H9 (cell line): ENCODE measurements around the gene FUNDC2. TPM values are rescaled to one million over a fixed set of nuclear protein-coding genes. Genes with fewer than 3 reads are reported as not detected.
A peak's percentile ranks its signal among the peaks of the same experiment; 100 is the strongest.

Experiments used
- DNase-seq: peaks from one replicate; pipeline ENCODE4 v3.0.0-alpha.2; 2017
- H2AFZ ChIP-seq: one replicate; pipeline ENCODE4 v1.6.1; 2013; ENCODE audit warnings: mild to moderate bottlenecking, low read length, control low read depth, moderate library complexity
- H2AK5ac ChIP-seq: 2 replicates; pipeline ENCODE4 v1.6.1; 2013; ENCODE audit warnings: low read length, control low read depth, mixed read lengths; ENCODE audit not compliant: insufficient read length
- H2BK120ac ChIP-seq: one replicate; pipeline ENCODE4 v1.6.1; 2013; ENCODE audit warnings: low read depth, mild to moderate bottlenecking, low read length, control low read depth, inconsistent platforms; ENCODE audit not compliant: poor library complexity, severe bottlenecking
- H2BK12ac ChIP-seq: 2 replicates; pipeline ENCODE4 v1.6.1; 2013; ENCODE audit warnings: low read length, control low read depth, mixed read lengths, low read depth; ENCODE audit not compliant: insufficient read length
- H2BK15ac ChIP-seq: 2 replicates; pipeline ENCODE4 v1.6.1; 2013; ENCODE audit warnings: low read depth, low read length, control low read depth
- H2BK20ac ChIP-seq: one replicate; pipeline ENCODE4 v1.6.1; 2013; ENCODE audit warnings: low read depth, mild to moderate bottlenecking, low read length, control low read depth, inconsistent platforms; ENCODE audit not compliant: poor library complexity, severe bottlenecking
- H2BK5ac ChIP-seq: 2 replicates; pipeline ENCODE4 v1.6.1; 2013; ENCODE audit warnings: low read length, control low read depth, mixed read lengths; ENCODE audit not compliant: insufficient read length
- H3K14ac ChIP-seq: 2 replicates; pipeline ENCODE4 v1.6.1; 2013; ENCODE audit warnings: low read length, control low read depth; ENCODE audit not compliant: insufficient read depth
- H3K18ac ChIP-seq: 2 replicates; pipeline ENCODE4 v1.6.1; 2013; ENCODE audit warnings: low read depth, mild to moderate bottlenecking, mixed read lengths, low read length, control low read depth; ENCODE audit not compliant: insufficient read length
- H3K23ac ChIP-seq: 2 replicates; pipeline ENCODE4 v1.6.1; 2013; ENCODE audit warnings: low read length, control low read depth, mixed read lengths, low read depth; ENCODE audit not compliant: insufficient read length
- H3K23me2 ChIP-seq: 2 replicates; pipeline ENCODE4 v1.6.1; 2013; ENCODE audit warnings: low read depth, mild to moderate bottlenecking, mixed read lengths, low read length, control low read depth; ENCODE audit not compliant: insufficient read length, poor library complexity, severe bottlenecking
- H3K27ac ChIP-seq: 2 replicates; pipeline ENCODE4 v1.5.1; 2013; ENCODE audit warnings: low read length, control low read depth, mixed read lengths, low read depth; ENCODE audit not compliant: insufficient read length
- H3K27me3 ChIP-seq: 2 replicates; pipeline ENCODE4 v1.6.1; 2013; ENCODE audit warnings: low read length, control low read depth, inconsistent platforms; ENCODE audit not compliant: insufficient read depth
- H3K4ac ChIP-seq: 2 replicates; pipeline ENCODE4 v1.6.1; 2013; ENCODE audit warnings: low read depth, mild to moderate bottlenecking, control low read depth, inconsistent platforms, low read length, moderate library complexity
- H3K4me1 ChIP-seq: 2 replicates; pipeline ENCODE4 v1.6.1; 2013; ENCODE audit warnings: low read length, control low read depth, inconsistent platforms; ENCODE audit not compliant: insufficient read depth
- H3K4me2 ChIP-seq: 2 replicates; pipeline ENCODE4 v1.6.1; 2013; ENCODE audit warnings: low read length, control low read depth, mixed read lengths; ENCODE audit not compliant: insufficient read length, insufficient read depth
- H3K56ac ChIP-seq: 2 replicates; pipeline ENCODE4 v1.6.1; 2013; ENCODE audit warnings: low read depth, mild to moderate bottlenecking, mixed read lengths, low read length, control low read depth; ENCODE audit not compliant: insufficient read length
- H3K79me1 ChIP-seq: 2 replicates; pipeline ENCODE4 v1.6.1; 2013; ENCODE audit warnings: low read depth, mild to moderate bottlenecking, moderate library complexity, low read length, control low read depth, inconsistent platforms; ENCODE audit not compliant: insufficient read depth, poor library complexity, severe bottlenecking
- H3K79me2 ChIP-seq: 2 replicates; pipeline ENCODE4 v1.6.1; 2013; ENCODE audit warnings: low read length, control low read depth, inconsistent platforms; ENCODE audit not compliant: insufficient read depth
- H3K9ac ChIP-seq: 2 replicates; pipeline ENCODE4 v1.6.1; 2013; ENCODE audit warnings: low read length, control low read depth, mixed read lengths; ENCODE audit not compliant: insufficient read length; ENCODE audit errors: extremely low read depth
- H3K9me3 ChIP-seq: one replicate; pipeline ENCODE4 v1.6.1; 2013; ENCODE audit warnings: low read depth, low read length, inconsistent platforms; ENCODE audit not compliant: control insufficient read depth
- H3T11ph ChIP-seq: one replicate; pipeline ENCODE4 v1.6.1; 2013; ENCODE audit warnings: mild to moderate bottlenecking, low read length, control low read depth, inconsistent platforms
- H4K20me1 ChIP-seq: one replicate; pipeline ENCODE4 v1.6.1; 2013; ENCODE audit not compliant: control insufficient read depth, insufficient read length, insufficient read depth
- H4K5ac ChIP-seq: 2 replicates; pipeline ENCODE4 v1.6.1; 2013; ENCODE audit warnings: low read depth, mild to moderate bottlenecking, mixed read lengths, low read length, control low read depth; ENCODE audit not compliant: insufficient read length
- H4K8ac ChIP-seq: replicated peaks from 2 replicates; pipeline ENCODE4 v1.6.1; 2013; ENCODE audit warnings: low read length, control low read depth, mixed read lengths, low read depth; ENCODE audit not compliant: insufficient read length
- H4K91ac ChIP-seq: 2 replicates; pipeline ENCODE4 v1.6.1; 2013; ENCODE audit warnings: low read depth, mild to moderate bottlenecking, moderate library complexity, mixed read lengths, low read length, control low read depth; ENCODE audit not compliant: insufficient read length
- H3K27ac Mint-ChIP-seq, 3 experiments: 2 replicates in 2 of 3; 3 replicates in 1 of 3; pipeline ENCODE4 v1.8.0; 2020 to 2021; ENCODE audit warnings: mixed read lengths in 3 of 3, mild to moderate bottlenecking in 1 of 3, moderate library complexity in 1 of 3
- H3K27me3 Mint-ChIP-seq: 2 replicates; pipeline ENCODE4 v1.8.0; 2021; ENCODE audit warnings: low read depth, mild to moderate bottlenecking, moderate library complexity, mixed read lengths
- H3K36me3 Mint-ChIP-seq, 3 experiments: 2 replicates in 2 of 3; 3 replicates in 1 of 3; pipeline ENCODE4 v1.8.0; 2020 to 2021; ENCODE audit warnings: low read depth in 3 of 3, mixed read lengths in 3 of 3; ENCODE audit not compliant: insufficient read depth in 1 of 3
- H3K4me1 Mint-ChIP-seq, 2 experiments: 2 replicates each; pipeline ENCODE4 v1.8.0; 2020; ENCODE audit warnings: mixed read lengths in 2 of 2
- H3K4me3 Mint-ChIP-seq, 2 experiments: 2 replicates in 1 of 2; 3 replicates in 1 of 2; pipeline ENCODE4 v1.8.0; 2020 to 2021; ENCODE audit warnings: mild to moderate bottlenecking in 2 of 2, mixed read lengths in 2 of 2, moderate library complexity in 1 of 2
- H3K9me3 Mint-ChIP-seq, 2 experiments: 2 replicates in 1 of 2; 3 replicates in 1 of 2; pipeline ENCODE4 v1.8.0; 2020; ENCODE audit warnings: mild to moderate bottlenecking in 2 of 2, mixed read lengths in 2 of 2, moderate library complexity in 1 of 2
- WGBS: extraction: QIAGEN DNeasy Blood & Tissue Kit; methylation state at CpG from one replicate; pipeline ENCODE4 v1.1.7; 2013; ENCODE audit warnings: missing lambda C conversion rate, low lambda C conversion rate, mixed read lengths; ENCODE audit not compliant: insufficient read length; ENCODE audit errors: extremely low coverage; 5-methylcytosine and 5-hydroxymethylcytosine counted together
- long read RNA-seq: library from polyadenylated mRNA; unstranded; transcript quantifications from one replicate; pipeline ENCODE4 v2.0.0, GENCODE V29; 2020
- total RNA-seq: library from RNA; stranded (reverse); gene quantifications from 2 replicates; pipeline ENCODE4 v1.2.1, GENCODE V29; 2021
- TF ChIP-seq, protein P1 (sequence below): fragments of 200-600 bp; sonication (generic); conservative IDR thresholded peaks from 3 replicates; pipeline ENCODE4 v1.8.0; 2021; ENCODE audit warnings: antibody characterized with exemption, mild to moderate bottlenecking

FUNDC2 gene, protein sequence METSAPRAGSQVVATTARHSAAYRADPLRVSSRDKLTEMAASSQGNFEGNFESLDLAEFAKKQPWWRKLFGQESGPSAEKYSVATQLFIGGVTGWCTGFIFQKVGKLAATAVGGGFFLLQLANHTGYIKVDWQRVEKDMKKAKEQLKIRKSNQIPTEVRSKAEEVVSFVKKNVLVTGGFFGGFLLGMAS
- total RNA-seq, result 57.9 and 62.1 TPM in 2 replicates
- long read RNA-seq, full-length matches to known transcripts, result 164 of 171 reads
- long read RNA-seq, partial matches to known transcripts, result 1 of 171 reads
- long read RNA-seq, other reads (novel, unspliced or antisense), result 6 of 171 reads

GRCh38 chrX:155026727-155027508, at the start of gene FUNDC2:
Gene FUNDC2, plus strand, starts transcription at chrX:155026844. Its CDS starts 95 bp downstream, at chrX:155026939.
- Histone ChIP-seq H3K18ac (peak within 1 kb of the TSS; percentile 85), H3K79me1 (no peaks in the 10 kb centered on the region), H4K5ac (peak within 1 kb of the TSS; percentile 75), H3K14ac (peak within 1 kb of the TSS; percentile 39), H2BK5ac (no peak within 1 kb of the TSS), H2BK120ac (no peak within 1 kb of the TSS), H2AFZ (no peak within 1 kb of the TSS), H3K4ac (no peak within 1 kb of the TSS; the same call in 1 of the 2 replicates), H2AK5ac (no peak within 1 kb of the TSS), H2BK15ac (no peak within 1 kb of the TSS), H3K27ac (no peak within 1 kb of the TSS), H4K91ac (no peak within 1 kb of the TSS), H3T11ph (no peak within 1 kb of the TSS), H3K23ac (no peak within 1 kb of the TSS), H4K20me1 (no peaks in the 10 kb centered on the region), H3K9ac (peak within 1 kb of the TSS; percentile 79), H2BK12ac (no peak within 1 kb of the TSS), H3K9me3 (peaks cover 33% of the 10 kb centered on the region), H3K27me3 (no peaks in the 10 kb centered on the region), H3K4me1 (no peaks in the 10 kb centered on the region), H3K23me2 (no peaks in the 10 kb centered on the region), H2BK20ac (no peak within 1 kb of the TSS), H3K56ac (no peak within 1 kb of the TSS), H3K4me2 (peak within 1 kb of the TSS; percentile 87), H4K8ac (no peak within 1 kb of the TSS), H3K79me2 (no peaks in the 10 kb centered on the region)
- DNase-seq, result peak; percentile 87
- H3K27ac Mint-ChIP-seq, result peak within 1 kb of the TSS; percentile 65 to 91 (median 88); a peak in 4 of 7 replicates
- WGBS, result no CpG with 5 or more reads among the region's 82 CpGs
- H3K36me3 Mint-ChIP-seq, result peaks cover 3 to 7% (median 4%) of the 10 kb centered on the region in 3 experiments; a peak in 5 of 7 replicates
- H3K27me3 Mint-ChIP-seq, result no peaks in the 10 kb centered on the region
- H3K4me1 Mint-ChIP-seq, result peaks cover 7 to 10% of the 10 kb centered on the region in 2 experiments
- peak within 1 kb of the TSS; percentile 78 to 87 for H3K4me3 Mint-ChIP-seq
- H3K9me3 Mint-ChIP-seq, result peaks cover 61 to 66% of the 10 kb centered on the region in 2 experiments
- TF ChIP-seq, protein P1, sequence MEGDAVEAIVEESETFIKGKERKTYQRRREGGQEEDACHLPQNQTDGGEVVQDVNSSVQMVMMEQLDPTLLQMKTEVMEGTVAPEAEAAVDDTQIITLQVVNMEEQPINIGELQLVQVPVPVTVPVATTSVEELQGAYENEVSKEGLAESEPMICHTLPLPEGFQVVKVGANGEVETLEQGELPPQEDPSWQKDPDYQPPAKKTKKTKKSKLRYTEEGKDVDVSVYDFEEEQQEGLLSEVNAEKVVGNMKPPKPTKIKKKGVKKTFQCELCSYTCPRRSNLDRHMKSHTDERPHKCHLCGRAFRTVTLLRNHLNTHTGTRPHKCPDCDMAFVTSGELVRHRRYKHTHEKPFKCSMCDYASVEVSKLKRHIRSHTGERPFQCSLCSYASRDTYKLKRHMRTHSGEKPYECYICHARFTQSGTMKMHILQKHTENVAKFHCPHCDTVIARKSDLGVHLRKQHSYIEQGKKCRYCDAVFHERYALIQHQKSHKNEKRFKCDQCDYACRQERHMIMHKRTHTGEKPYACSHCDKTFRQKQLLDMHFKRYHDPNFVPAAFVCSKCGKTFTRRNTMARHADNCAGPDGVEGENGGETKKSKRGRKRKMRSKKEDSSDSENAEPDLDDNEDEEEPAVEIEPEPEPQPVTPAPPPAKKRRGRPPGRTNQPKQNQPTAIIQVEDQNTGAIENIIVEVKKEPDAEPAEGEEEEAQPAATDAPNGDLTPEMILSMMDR, result no peak
